Keratinocyte (primary cell): ENCODE data around the gene CLEC19A.

Experiments used
- CTCF ChIP-seq, 3 experiments: IDR thresholded peaks in 1 of 3; conservative IDR thresholded peaks in 1 of 3; optimal IDR thresholded peaks in 1 of 3; 2 replicates in 2 of 3; 3 replicates in 1 of 3; pipeline versions ENCODE3 to v1.5.1; 2011; ENCODE audit warnings: low read length in 3 of 3, mild to moderate bottlenecking in 3 of 3, moderate library complexity in 2 of 3, control low read depth in 1 of 3, inconsistent platforms in 1 of 3; ENCODE audit not compliant: insufficient read depth in 2 of 3; ENCODE audit errors: extremely low read depth in 1 of 3
- EZH2 ChIP-seq: IDR thresholded peaks from one replicate; pipeline ENCODE4 v1.6.1; 2012; ENCODE audit warnings: inconsistent platforms, mild to moderate bottlenecking, low read length, moderate library complexity

- no peak for TF ChIP-seq CTCF (optimal IDR thresholded peaks at IDR 0.05 in 1 of 3, IDR thresholded peaks at IDR 0.05 in 1 of 3, conservative IDR thresholded peaks at IDR 0.05 in 1 of 3; ENCODE audit: extremely low read depth in 1 of 3, insufficient read depth in 2 of 3, low read length in 3 of 3)
- no peak for TF ChIP-seq EZH2
These were observed 6.7 kb downstream of the CLEC19A start for GRCh38 chr16:19292186-19292585.
